Measurements from ENCODE around the gene PRDM12. TPM values are rescaled to one million over a fixed set of nuclear protein-coding genes. Genes with fewer than 3 reads are reported as not detected.

PRDM12 gene
- total and polyA plus RNA-seq, 2 experiments from 2014 or later, result 0.11 TPM; not detected in 1

DNA sequence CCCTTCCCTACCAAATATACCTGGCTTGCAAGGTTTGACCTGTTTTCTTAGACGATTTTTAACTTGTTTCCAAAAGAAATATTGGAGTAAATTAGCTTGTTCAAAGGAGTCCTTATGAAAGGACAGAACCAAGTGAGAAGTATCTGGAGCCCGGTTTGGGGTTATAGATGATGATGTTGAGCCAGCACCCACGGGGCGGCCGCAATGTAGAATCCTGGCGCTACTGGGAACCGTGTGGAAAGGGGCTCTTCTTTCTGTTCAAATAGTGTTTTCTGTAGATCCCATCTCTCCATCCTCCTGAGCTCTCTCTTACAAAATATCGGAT is 28.7 kb downstream of the PRDM12 start (continued):
- TF ChIP-seq EZH2phosphoT487 (IDR thresholded peaks at IDR 0.05; ENCODE audit: unreplicated experiment), result no peak
- TF ChIP-seq CREB1 (CRISPR knock-in tag; IDR thresholded peaks at IDR 0.05; ENCODE audit: low read depth), result no peak

- H3K4me1 Mint-ChIP-seq, result peaks cover 51% of the 10 kb centered on the region
- peak; percentile 98 for DNase-seq (ENCODE audit: low spot score)
- peaks cover 15% of the 10 kb centered on the region for H3K4me1 ChIP-seq (ENCODE audit: insufficient read depth)
Measured at GRCh38 chr9:130693426-130694191, 29.2 kb downstream of the PRDM12 start, which contains the start of gene EXOSC2. TSS of gene EXOSC2 (plus strand) at chr9:130693780. CDS start at chr9:130693792, 12 bp downstream.

More at GRCh38 chr9:130693426-130694191, 29.2 kb downstream of the PRDM12 start, which contains the start of gene EXOSC2:
- H3K4me2 ChIP-seq, result peak within 1 kb of the TSS; percentile 96
- H3K27ac Mint-ChIP-seq, result peak within 1 kb of the TSS; percentile 97
- H3K36me3 Mint-ChIP-seq (ENCODE audit: low read depth), result peaks cover 42% of the 10 kb centered on the region
- H3K27me3 ChIP-seq (ENCODE audit: insufficient read depth), result no peaks in the 10 kb centered on the region
- H3K4me3 ChIP-seq, result peak within 1 kb of the TSS; percentile 97
- peaks cover 14% of the 10 kb centered on the region for H3K27me3 Mint-ChIP-seq (ENCODE audit: insufficient read depth, low read depth, poor library complexity)
- no peaks in the 10 kb centered on the region for H3K9me2 ChIP-seq (ENCODE audit: insufficient read depth)
- peak; percentile 99 for TF ChIP-seq POLR2AphosphoS5 (IDR thresholded peaks at IDR 0.05; ENCODE audit: low read depth)
- TF ChIP-seq ETS1 (IDR thresholded peaks at IDR 0.05), result peak; percentile 77
- TF ChIP-seq, protein P1, sequence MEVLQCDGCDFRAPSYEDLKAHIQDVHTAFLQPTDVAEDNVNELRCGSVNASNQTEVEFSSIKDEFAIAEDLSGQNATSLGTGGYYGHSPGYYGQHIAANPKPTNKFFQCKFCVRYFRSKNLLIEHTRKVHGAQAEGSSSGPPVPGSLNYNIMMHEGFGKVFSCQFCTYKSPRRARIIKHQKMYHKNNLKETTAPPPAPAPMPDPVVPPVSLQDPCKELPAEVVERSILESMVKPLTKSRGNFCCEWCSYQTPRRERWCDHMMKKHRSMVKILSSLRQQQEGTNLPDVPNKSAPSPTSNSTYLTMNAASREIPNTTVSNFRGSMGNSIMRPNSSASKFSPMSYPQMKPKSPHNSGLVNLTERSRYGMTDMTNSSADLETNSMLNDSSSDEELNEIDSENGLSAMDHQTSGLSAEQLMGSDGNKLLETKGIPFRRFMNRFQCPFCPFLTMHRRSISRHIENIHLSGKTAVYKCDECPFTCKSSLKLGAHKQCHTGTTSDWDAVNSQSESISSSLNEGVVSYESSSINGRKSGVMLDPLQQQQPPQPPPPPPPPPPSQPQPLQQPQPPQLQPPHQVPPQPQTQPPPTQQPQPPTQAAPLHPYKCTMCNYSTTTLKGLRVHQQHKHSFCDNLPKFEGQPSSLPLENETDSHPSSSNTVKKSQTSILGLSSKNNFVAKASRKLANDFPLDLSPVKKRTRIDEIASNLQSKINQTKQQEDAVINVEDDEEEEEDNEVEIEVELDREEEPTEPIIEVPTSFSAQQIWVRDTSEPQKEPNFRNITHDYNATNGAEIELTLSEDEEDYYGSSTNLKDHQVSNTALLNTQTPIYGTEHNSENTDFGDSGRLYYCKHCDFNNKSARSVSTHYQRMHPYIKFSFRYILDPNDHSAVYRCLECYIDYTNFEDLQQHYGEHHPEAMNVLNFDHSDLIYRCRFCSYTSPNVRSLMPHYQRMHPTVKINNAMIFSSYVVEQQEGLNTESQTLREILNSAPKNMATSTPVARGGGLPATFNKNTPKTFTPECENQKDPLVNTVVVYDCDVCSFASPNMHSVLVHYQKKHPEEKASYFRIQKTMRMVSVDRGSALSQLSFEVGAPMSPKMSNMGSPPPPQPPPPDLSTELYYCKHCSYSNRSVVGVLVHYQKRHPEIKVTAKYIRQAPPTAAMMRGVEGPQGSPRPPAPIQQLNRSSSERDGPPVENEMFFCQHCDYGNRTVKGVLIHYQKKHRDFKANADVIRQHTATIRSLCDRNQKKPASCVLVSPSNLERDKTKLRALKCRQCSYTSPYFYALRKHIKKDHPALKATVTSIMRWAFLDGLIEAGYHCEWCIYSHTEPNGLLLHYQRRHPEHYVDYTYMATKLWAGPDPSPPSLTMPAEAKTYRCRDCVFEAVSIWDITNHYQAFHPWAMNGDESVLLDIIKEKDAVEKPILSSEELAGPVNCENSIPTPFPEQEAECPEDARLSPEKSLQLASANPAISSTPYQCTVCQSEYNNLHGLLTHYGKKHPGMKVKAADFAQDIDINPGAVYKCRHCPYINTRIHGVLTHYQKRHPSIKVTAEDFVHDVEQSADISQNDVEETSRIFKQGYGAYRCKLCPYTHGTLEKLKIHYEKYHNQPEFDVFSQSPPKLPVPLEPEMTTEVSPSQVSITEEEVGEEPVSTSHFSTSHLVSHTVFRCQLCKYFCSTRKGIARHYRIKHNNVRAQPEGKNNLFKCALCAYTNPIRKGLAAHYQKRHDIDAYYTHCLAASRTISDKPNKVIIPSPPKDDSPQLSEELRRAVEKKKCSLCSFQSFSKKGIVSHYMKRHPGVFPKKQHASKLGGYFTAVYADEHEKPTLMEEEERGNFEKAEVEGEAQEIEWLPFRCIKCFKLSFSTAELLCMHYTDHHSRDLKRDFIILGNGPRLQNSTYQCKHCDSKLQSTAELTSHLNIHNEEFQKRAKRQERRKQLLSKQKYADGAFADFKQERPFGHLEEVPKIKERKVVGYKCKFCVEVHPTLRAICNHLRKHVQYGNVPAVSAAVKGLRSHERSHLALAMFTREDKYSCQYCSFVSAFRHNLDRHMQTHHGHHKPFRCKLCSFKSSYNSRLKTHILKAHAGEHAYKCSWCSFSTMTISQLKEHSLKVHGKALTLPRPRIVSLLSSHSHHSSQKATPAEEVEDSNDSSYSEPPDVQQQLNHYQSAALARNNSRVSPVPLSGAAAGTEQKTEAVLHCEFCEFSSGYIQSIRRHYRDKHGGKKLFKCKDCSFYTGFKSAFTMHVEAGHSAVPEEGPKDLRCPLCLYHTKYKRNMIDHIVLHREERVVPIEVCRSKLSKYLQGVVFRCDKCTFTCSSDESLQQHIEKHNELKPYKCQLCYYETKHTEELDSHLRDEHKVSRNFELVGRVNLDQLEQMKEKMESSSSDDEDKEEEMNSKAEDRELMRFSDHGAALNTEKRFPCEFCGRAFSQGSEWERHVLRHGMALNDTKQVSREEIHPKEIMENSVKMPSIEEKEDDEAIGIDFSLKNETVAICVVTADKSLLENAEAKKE (CRISPR knock-in tag; IDR thresholded peaks at IDR 0.05), result no peak
- H3K27ac ChIP-seq (ENCODE audit: low read depth), result peak within 1 kb of the TSS; percentile 51
- ATAC-seq, result peak; percentile 82
- H3F3A ChIP-seq (replicated peaks; ENCODE audit: low read depth), result peaks cover 18% of the 10 kb centered on the region; the same call in 1 of the 2 replicates
- H3K79me2 ChIP-seq (replicated peaks; ENCODE audit: insufficient read depth), result peaks cover 46% of the 10 kb centered on the region
- H3K36me3 ChIP-seq (ENCODE audit: insufficient read depth), result peaks cover 33% of the 10 kb centered on the region
- peak within 1 kb of the TSS; percentile 97 for H2AFZ ChIP-seq
- no peaks in the 10 kb centered on the region for H3K9me3 Mint-ChIP-seq
- peaks cover 32% of the 10 kb centered on the region for H4K20me1 ChIP-seq (replicated peaks; ENCODE audit: insufficient read depth)
- peak within 1 kb of the TSS; percentile 97 for H3K4me3 Mint-ChIP-seq

Measured in GM23338 (cell line).